A549 (cell line): ENCODE results near the gene ANKRD18A.

ENCODE experiments used
- CBX2 ChIP-seq: fragments of 200-600 bp; sonication (generic); IDR thresholded peaks from 2 replicates; pipeline ENCODE4 v1.6.1; 2016; ENCODE audit warnings: low read depth, mild to moderate bottlenecking, borderline replicate concordance
- CEBPB ChIP-seq, 2 experiments: fragments of >200 bp in 1 of 2; sonication (Bioruptor Twin) in 1 of 2; formaldehyde crosslinking in 1 of 2; IDR thresholded peaks; 2 replicates each; pipeline ENCODE4 v1.6.1; 2012 to 2016
- MYC ChIP-seq: IDR thresholded peaks from 2 replicates; pipeline ENCODE4 v1.6.1; 2012; ENCODE audit warnings: mild to moderate bottlenecking, inconsistent platforms, low read length, improper control_type of control experiment, borderline replicate concordance
- NPAS2 ChIP-seq: fragments of 250-450 bp; sonication (Bioruptor Pico); IDR thresholded peaks from 2 replicates; pipeline ENCODE4 v1.8.0; 2022; ENCODE audit warnings: mild to moderate bottlenecking, moderate library complexity, borderline replicate concordance
- PHF8 ChIP-seq: fragments of 200-600 bp; sonication (generic); IDR thresholded peaks from 2 replicates; pipeline ENCODE4 v1.6.1; 2016; ENCODE audit warnings: low read depth, mild to moderate bottlenecking, antibody characterized with exemption, moderate library complexity, borderline replicate concordance
- POLR2A ChIP-seq: IDR thresholded peaks from 2 replicates; pipeline ENCODE4 v1.6.1; 2012; ENCODE audit warnings: mild to moderate bottlenecking, low read length
- USF2 ChIP-seq: fragments of 450-650 bp; IDR thresholded peaks from 2 replicates; pipeline ENCODE4 v1.6.1; 2014; ENCODE audit warnings: antibody characterized with exemption
- TF ChIP-seq, protein P1 (sequence below): fragments of >200 bp; sonication (Bioruptor Twin); formaldehyde crosslinking; IDR thresholded peaks from 3 replicates; pipeline ENCODE4 v1.5.1; 2016

DNA sequence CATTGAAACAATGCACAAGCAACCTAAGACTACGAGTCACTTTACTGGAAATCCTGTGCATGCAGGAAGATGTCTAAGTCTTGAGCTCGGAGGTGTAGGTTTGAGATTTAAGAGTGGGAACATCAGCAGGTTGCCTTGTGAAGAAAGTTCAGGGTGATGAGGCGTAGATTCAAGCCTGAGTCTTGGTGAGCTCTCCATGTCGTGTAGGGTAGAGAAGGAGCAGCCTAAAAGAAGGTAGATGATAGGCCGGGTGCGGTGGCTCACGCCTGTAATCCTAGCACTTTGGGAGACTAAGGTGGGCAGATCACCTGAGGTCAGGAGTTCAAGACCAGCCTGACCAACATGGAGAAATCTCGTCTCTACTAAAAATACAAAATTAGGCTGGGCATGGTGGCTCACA is 30.2 kb upstream of the ANKRD18A start:
- TF ChIP-seq USF2 (no peak), MYC (no peak), PHF8 (no peak), NPAS2 (CRISPR knock-in tag) (no peak), CBX2 (no peak), POLR2A (no peak), CEBPB (IDR thresholded peaks at IDR 0.05) (no peak)
- TF ChIP-seq, protein P1, sequence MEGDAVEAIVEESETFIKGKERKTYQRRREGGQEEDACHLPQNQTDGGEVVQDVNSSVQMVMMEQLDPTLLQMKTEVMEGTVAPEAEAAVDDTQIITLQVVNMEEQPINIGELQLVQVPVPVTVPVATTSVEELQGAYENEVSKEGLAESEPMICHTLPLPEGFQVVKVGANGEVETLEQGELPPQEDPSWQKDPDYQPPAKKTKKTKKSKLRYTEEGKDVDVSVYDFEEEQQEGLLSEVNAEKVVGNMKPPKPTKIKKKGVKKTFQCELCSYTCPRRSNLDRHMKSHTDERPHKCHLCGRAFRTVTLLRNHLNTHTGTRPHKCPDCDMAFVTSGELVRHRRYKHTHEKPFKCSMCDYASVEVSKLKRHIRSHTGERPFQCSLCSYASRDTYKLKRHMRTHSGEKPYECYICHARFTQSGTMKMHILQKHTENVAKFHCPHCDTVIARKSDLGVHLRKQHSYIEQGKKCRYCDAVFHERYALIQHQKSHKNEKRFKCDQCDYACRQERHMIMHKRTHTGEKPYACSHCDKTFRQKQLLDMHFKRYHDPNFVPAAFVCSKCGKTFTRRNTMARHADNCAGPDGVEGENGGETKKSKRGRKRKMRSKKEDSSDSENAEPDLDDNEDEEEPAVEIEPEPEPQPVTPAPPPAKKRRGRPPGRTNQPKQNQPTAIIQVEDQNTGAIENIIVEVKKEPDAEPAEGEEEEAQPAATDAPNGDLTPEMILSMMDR = no peak
